RWPE2 (cell line): ENCODE data around the gene RASSF7.
A peak's percentile ranks its signal among the peaks of the same experiment; 100 is the strongest.
"Not testable (repeated sequence)": the region's sequence is repeated elsewhere in the genome, so short reads cannot be mapped to it uniquely, and the experiment has no call there.

Experiments used
- ATAC-seq: fragments of 200-7000 bp; cut with Tn5 transposase; 3 replicates; pipeline ENCODE4 v1.9.1; 2021; ENCODE audit warnings: low read depth
- DNase-seq: peaks from one replicate; pipeline ENCODE4 v3.0.0-alpha.2; 2020; ENCODE audit warnings: low spot score
- H3K27ac ChIP-seq: fragments of 450-650 bp; 2 replicates; pipeline ENCODE4 v1.5.1; 2017; ENCODE audit warnings: mild to moderate bottlenecking; ENCODE audit not compliant: poor library complexity, severe bottlenecking
- H3K27me3 ChIP-seq: fragments of 250-450 bp; sonication (Bioruptor Pico); 2 replicates; pipeline ENCODE4 v1.5.1; 2021; ENCODE audit warnings: mild to moderate bottlenecking, moderate library complexity; ENCODE audit not compliant: insufficient read depth, poor library complexity, severe bottlenecking
- H3K36me3 ChIP-seq: fragments of 250-450 bp; sonication (Bioruptor Pico); 2 replicates; pipeline ENCODE4 v1.5.1; 2020; ENCODE audit warnings: low read depth, mild to moderate bottlenecking, moderate library complexity
- H3K4me1 ChIP-seq: fragments of 250-450 bp; sonication (Bioruptor Pico); 2 replicates; pipeline ENCODE4 v1.5.1; 2021; ENCODE audit warnings: mild to moderate bottlenecking, moderate library complexity; ENCODE audit not compliant: insufficient read depth, poor library complexity, severe bottlenecking
- H3K4me3 ChIP-seq: fragments of 250-450 bp; sonication (Bioruptor Pico); 2 replicates; pipeline ENCODE4 v1.5.1; 2021; ENCODE audit warnings: mild to moderate bottlenecking, moderate library complexity; ENCODE audit not compliant: severe bottlenecking
- H3K9me3 ChIP-seq: fragments of 250-450 bp; sonication (Bioruptor Pico); 2 replicates; pipeline ENCODE4 v1.5.1; 2021; ENCODE audit warnings: mild to moderate bottlenecking, moderate library complexity; ENCODE audit not compliant: severe bottlenecking
- CTCF ChIP-seq: fragments of 450-650 bp; IDR thresholded peaks from one replicate; pipeline ENCODE4 v1.5.1; 2017; ENCODE audit warnings: mild to moderate bottlenecking, moderate library complexity; ENCODE audit not compliant: poor library complexity, severe bottlenecking

Gene RASSF7

GRCh38 chr11:516400-516799 is 44.4 kb upstream of the RASSF7 start:
- H3K36me3 ChIP-seq, result peaks cover 4% of the 10 kb centered on the region
- no peak overlapping the region for H3K4me3 ChIP-seq
- H3K9me3 ChIP-seq, result peaks cover 2% of the 10 kb centered on the region
- H3K27ac ChIP-seq, result peak overlapping the region; percentile 95
- DNase-seq, result no peak
- TF ChIP-seq CTCF, result no peak
- H3K27me3 ChIP-seq, result no peaks in the 10 kb centered on the region
- ATAC-seq, result no peak
- H3K4me1 ChIP-seq, result peaks cover 16% of the 10 kb centered on the region

GRCh38 chr11:516918-517685 is 43.7 kb upstream of the RASSF7 start:
- H3K27ac ChIP-seq, result peak overlapping the region; percentile 95
- not testable (repeated sequence) for ATAC-seq

GRCh38 chr11:518463-519202 is 42.1 kb upstream of the RASSF7 start:
- peak; percentile 99 for TF ChIP-seq CTCF
- peak; percentile 95 for DNase-seq
- peaks cover 16% of the 10 kb centered on the region for H3K4me1 ChIP-seq
- peak overlapping the region; percentile 95 for H3K27ac ChIP-seq
- H3K27me3 ChIP-seq, result no peaks in the 10 kb centered on the region
- peak; percentile 87 for ATAC-seq
- no peaks in the 10 kb centered on the region; the same call in none of the 2 replicates for H3K36me3 ChIP-seq
- H3K4me3 ChIP-seq, result peak overlapping the region; percentile 7
- H3K9me3 ChIP-seq, result peaks cover 2% of the 10 kb centered on the region

More at GRCh38 chr11:516918-517685, 43.7 kb upstream of the RASSF7 start:
- DNase-seq, H3K36me3 ChIP-seq, H3K9me3 ChIP-seq, H3K4me3 ChIP-seq, H3K27me3 ChIP-seq: not testable (repeated sequence)
- peaks cover 16% of the 10 kb centered on the region for H3K4me1 ChIP-seq

GRCh38 chr11:520428-521176 is 40.2 kb upstream of the RASSF7 start:
- H3K27ac ChIP-seq, result no peak overlapping the region
- H3K4me3 ChIP-seq, result no peak overlapping the region
- peaks cover 5% of the 10 kb centered on the region for H3K4me1 ChIP-seq
- H3K36me3 ChIP-seq, result no peaks in the 10 kb centered on the region; the same call in 1 of the 2 replicates
- TF ChIP-seq CTCF, result no peak
- DNase-seq, result no peak
- peaks cover 2% of the 10 kb centered on the region for H3K9me3 ChIP-seq
- no peak for ATAC-seq
- H3K27me3 ChIP-seq, result no peaks in the 10 kb centered on the region

- Histone ChIP-seq H3K4me3 (no peak overlapping the region), H3K4me1 (no peaks in the 10 kb centered on the region), H3K27me3 (no peaks in the 10 kb centered on the region), H3K27ac (no peak overlapping the region), H3K36me3 (no peaks in the 10 kb centered on the region; the same call in 1 of the 2 replicates), H3K9me3 (peaks cover 2% of the 10 kb centered on the region)
- TF ChIP-seq CTCF, result no peak
- ATAC-seq (no peak), DNase-seq (no peak)
Observed at GRCh38 chr11:521177-521688, 39.5 kb upstream of the RASSF7 start.
